ENCODE results near the gene TACR2. TPM values are rescaled to one million over a fixed set of nuclear protein-coding genes. Genes with fewer than 3 reads are reported as not detected.

TACR2 gene
- total RNA-seq, 1 donor from 2014 or later: 1.2 TPM

- no peak overlapping the region for H3K27ac ChIP-seq
Measured at GRCh38 chr10:69388488-69388887, 28.2 kb downstream of the TACR2 start.

GRCh38 chr10:69387500-69387899 lies 29.2 kb downstream of the TACR2 start:
- intact Hi-C loops (cut with DNase I): no loop called here
- Histone ChIP-seq H3K27me3 (ENCODE audit: low read depth) (no peaks in the 10 kb centered on the region), H3K4me3 (no peak overlapping the region), H3K9me3 (no peaks in the 10 kb centered on the region), H3K4me1 (peaks cover 5% of the 10 kb centered on the region), H3K27ac (no peak overlapping the region), H3K36me3 (peaks cover 97% of the 10 kb centered on the region)
- no peak for ATAC-seq
- TF ChIP-seq CTCF (IDR thresholded peaks at IDR 0.05): no peak
- no peak for DNase-seq

More at GRCh38 chr10:69388488-69388887, 28.2 kb downstream of the TACR2 start:
- no peak for TF ChIP-seq CTCF (IDR thresholded peaks at IDR 0.05)
- Histone ChIP-seq H3K4me3 (no peak overlapping the region), H3K36me3 (peaks cover 91% of the 10 kb centered on the region), H3K9me3 (no peaks in the 10 kb centered on the region), H3K4me1 (peaks cover 5% of the 10 kb centered on the region), H3K27me3 (ENCODE audit: low read depth) (no peaks in the 10 kb centered on the region)
- ATAC-seq: no peak
- no peak for DNase-seq
- intact Hi-C loops (cut with DNase I): no loop called here

- DNase-seq (no peak), ATAC-seq (peak; percentile 45 to 51)
- H3K27ac ChIP-seq: peak overlapping the region; percentile 2
- H3K4me1 ChIP-seq: no peaks in the 10 kb centered on the region
- no peaks in the 10 kb centered on the region for H3K27me3 ChIP-seq (ENCODE audit: low read depth)
- intact Hi-C loops (cut with DNase I): no loop called here
- no peaks in the 10 kb centered on the region for H3K9me3 ChIP-seq
- no peak for TF ChIP-seq CTCF (IDR thresholded peaks at IDR 0.05)
- H3K36me3 ChIP-seq: peaks cover 100% of the 10 kb centered on the region
- H3K4me3 ChIP-seq: no peak overlapping the region
Measured at GRCh38 chr10:69385454-69386350, 31.0 kb downstream of the TACR2 start.

- ATAC-seq (no peak), DNase-seq (no peak)
- H3K9me3 ChIP-seq: no peaks in the 10 kb centered on the region
- no peaks in the 10 kb centered on the region for H3K27me3 ChIP-seq (ENCODE audit: low read depth)
- TF ChIP-seq CTCF (IDR thresholded peaks at IDR 0.05): no peak
- H3K27ac ChIP-seq: no peak overlapping the region
- H3K36me3 ChIP-seq: peaks cover 100% of the 10 kb centered on the region
- H3K4me1 ChIP-seq: no peaks in the 10 kb centered on the region
- no peak overlapping the region for H3K4me3 ChIP-seq
- intact Hi-C loops (cut with DNase I): no loop called here
Measured at GRCh38 chr10:69384320-69384719, 32.4 kb downstream of the TACR2 start.

GRCh38 chr10:69383558-69383957 lies 33.2 kb downstream of the TACR2 start:
- intact Hi-C loops (cut with DNase I): no loop called here
- peaks cover 100% of the 10 kb centered on the region for H3K36me3 ChIP-seq
- TF ChIP-seq CTCF (IDR thresholded peaks at IDR 0.05): peak; percentile 11
- H3K4me1 ChIP-seq: peaks cover 1% of the 10 kb centered on the region
- ATAC-seq: peak; percentile 29 to 35
- H3K27me3 ChIP-seq (ENCODE audit: low read depth): no peaks in the 10 kb centered on the region
- H3K4me3 ChIP-seq: no peak overlapping the region
- H3K9me3 ChIP-seq: no peaks in the 10 kb centered on the region
- DNase-seq: no peak
- no peak overlapping the region for H3K27ac ChIP-seq

Data from lower lobe of right lung (tissue), 2 donors.